NCI-H2081 (cell line): ENCODE measurements around the gene SGCA.
A peak's percentile ranks its signal among the peaks of the same experiment; 100 is the strongest.

ENCODE experiments used
- DNase-seq, 2 experiments: peaks; one replicate each; lab custom pipeline; 2025; lab: John Stamatoyannopoulos, UW

The SGCA gene

DNA sequence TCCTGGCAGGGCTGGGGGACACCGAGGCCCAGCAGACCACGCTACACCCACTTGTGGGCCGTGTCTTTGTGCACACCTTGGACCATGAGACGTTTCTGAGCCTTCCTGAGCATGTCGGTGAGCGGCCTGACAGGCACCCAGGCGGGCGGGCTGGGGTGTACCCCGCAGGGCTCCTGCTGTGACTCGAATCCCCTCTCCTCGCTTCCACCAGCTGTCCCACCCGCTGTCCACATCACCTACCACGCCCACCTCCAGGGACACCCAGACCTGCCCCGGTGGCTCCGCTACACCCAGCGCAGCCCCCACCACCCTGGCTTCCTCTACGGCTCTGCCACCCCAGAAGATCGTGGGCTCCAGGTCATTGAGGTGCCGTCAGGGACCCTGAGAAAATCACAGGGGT lies 1.6 kb downstream of the SGCA start:
- no peak for DNase-seq

DNA sequence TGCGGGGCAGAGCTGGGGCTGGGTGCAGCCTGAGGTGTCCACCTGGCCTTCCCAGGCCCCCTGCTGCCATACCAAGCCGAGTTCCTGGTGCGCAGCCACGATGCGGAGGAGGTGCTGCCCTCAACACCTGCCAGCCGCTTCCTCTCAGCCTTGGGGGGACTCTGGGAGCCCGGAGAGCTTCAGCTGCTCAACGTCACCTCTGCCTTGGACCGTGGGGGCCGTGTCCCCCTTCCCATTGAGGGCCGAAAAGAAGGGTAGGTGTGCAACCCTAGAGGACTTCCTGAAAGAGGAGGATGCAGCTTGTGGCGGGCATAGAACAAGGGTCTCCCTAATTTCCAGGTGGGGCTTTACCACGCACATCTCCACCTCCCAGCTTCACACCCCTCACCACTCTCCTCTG lies 2.5 kb downstream of the SGCA start:
- no peak for DNase-seq

DNA sequence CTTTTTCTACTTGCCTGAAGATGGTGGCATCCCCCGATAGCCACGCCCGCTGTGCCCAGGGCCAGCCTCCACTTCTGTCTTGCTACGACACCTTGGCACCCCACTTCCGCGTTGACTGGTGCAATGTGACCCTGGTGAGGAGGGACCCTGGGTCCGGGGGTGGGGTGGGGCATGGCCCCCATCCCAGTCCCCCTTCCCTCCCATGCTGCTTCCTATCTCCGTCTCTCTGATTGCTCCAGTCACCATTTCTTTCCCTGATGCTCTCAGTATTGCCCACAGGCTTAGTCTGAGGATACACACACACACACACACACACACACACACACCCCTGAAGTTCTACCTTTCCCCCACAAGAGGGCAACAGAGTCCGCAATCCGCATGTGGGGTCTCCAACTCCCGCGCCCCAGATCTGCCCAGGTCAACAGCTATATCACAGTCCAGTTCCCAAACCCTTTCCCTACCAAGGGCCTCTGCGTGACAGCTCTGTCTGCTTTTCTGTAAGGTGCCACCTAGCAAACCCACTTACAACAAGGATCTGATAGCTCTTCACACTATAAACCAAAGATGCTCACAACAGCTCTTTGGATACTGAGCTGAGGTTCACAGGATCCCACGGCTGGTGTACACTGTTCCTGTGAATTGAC lies 3.4 kb downstream of the SGCA start:
- peak; percentile 24 to 44 for DNase-seq

DNA sequence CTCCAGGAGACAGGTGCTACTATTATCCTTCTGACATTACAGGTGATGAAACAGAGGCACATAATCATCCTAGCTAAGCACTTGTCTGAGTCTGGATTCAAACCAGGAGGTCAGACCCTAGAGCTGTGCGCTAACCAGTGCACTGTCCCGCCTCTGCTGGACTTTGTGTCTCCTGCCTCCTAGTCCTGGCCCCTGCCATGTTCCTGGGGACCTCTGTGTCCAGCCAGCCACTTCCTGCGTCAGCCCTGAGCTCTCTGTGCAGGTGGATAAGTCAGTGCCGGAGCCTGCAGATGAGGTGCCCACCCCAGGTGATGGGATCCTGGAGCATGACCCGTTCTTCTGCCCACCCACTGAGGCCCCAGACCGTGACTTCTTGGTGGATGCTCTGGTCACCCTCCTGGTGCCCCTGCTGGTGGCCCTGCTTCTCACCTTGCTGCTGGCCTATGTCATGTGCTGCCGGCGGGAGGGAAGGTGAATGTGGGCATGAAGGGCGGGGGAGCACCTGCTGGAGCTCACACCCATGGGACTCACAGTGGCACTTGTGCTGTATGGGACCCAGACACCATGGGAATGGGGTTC lies 4.2 kb downstream of the SGCA start:
- no peak for DNase-seq

DNA sequence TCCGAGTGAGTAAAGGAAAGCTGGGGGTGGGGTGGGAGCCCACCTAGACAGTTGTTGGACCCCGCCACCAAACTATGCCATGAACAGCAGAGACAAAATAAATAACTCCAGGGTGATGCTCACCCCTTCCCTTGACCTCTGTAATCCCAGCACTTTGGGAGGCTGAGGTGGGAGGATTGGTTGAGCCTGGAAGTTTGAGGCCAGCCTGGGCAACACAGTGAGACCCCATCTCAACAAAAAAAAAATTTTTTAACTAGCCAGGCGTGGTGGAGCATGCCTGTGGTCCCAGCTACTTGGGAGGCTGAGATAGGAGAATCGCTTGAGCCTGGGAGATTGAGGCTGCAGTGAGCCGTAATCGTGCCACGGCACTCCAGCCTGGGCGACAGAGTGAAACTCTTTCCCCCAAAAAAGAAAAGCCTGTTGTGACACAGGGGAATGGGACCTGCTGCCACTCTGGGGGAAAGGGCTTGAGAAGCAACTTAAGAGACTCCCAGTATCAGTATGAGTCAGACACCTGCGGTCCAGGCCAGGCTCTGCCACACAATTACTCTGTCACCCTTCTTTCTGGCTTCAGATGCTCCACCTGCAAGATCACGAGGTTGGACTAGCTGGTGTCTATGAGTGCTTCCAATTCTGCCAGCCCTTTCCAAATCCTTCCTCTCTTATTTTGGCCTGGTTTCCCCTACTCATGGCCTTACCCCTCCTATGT lies 5.0 kb downstream of the SGCA start:
- no peak for DNase-seq

DNA sequence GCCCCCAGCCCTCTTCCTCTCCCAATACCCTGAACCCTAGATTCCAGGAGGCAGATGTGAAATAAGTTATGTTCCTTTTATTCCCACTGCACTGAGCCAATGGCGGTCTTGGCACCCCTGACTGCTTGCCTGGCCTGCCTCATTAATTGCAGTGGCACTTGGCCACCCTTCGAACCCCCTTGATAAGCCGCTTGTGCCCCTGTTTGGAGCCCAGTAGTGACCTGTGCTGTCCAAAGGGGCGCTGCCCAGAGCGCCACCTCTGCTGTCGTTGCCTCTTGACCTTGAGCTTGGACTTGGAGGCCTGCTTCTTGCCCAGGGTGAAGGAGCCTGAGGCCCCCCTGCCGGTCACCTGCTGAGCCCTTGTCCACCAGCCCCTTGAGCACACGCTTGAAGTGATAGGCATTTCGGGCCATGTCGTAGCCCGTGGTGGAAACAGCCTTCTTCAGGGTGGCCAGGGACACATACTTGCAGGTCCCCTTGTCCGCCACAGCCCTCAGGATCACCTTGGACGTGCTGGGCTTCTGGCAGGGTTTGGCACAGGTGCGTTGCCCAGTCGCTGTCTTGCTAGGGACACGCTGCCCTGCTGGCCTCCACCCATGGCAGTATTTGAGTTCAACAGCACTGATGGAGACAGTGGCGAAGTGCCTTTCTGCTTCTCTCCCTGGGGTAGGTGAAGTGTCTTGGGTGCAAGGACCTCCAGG lies 5.7 kb downstream of the SGCA start:
- DNase-seq: no peak

DNA sequence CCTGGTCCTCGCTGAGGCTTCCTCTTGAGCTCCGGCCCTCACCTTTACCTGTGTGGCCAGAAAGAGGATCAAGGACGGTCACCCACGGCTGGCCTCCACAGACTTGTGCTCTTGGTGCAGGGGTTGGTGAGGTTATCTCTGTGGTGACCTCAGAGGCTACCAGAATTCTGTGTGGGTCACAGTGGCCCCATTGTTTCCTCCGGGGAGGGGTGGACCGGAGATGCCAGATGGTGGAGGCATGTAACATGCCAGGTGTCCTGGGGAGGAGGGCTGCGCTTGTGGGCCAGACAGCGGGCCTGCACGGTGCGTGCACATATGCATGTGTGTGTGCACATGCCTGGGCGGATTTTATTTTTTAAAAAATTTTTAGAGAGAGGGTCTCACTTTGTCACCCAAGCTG lies 6.3 kb downstream of the SGCA start:
- no peak for DNase-seq

DNA sequence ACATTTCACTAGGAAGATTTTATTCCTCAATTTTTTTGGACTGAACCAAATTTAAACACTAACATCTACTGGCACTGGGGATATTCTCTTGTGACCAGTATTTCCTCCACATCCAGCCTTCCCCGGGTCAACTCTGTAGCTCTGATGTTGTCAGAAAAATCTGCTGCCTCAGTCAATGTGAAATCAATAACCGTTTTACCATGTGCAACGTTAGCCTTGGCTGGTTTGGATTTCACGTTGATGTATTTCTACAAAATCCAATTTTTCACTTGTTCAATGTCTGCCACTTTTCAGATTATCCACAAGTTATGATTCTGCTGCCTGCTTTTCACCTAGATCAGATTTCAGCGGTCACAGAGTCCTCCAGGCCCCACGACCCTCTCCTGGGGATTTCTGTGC lies 7.1 kb downstream of the SGCA start:
- DNase-seq: no peak

DNA sequence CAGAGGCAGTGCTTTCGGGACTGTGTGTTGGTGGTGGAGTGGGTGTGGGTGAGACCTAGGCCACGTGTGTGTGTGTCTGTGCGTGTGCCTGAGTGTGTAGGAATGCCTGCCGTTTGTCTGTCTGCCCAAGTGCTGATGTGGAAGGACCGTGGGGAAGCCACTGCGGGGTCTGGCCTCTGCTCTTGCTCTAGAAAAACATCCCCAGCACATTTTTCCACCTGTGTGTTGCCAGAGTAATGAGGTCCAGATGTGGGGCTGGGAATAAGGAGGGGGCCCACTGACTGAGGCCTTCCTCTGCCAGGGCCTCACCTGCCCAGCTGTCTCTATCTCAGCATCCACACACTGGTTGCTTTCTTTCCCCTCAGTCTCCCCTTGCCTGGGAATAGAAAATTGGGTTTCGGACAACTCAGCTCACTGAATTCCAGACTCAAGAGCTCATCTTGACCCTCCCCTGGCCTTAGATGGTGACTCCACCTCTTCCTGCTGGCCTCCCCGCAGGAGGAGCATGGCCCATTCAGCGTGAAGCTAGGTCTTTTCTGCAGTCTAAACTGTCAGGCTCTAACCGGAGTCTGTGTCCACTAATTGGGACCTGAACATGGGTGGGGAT lies 7.6 kb downstream of the SGCA start:
- DNase-seq: no peak

DNA sequence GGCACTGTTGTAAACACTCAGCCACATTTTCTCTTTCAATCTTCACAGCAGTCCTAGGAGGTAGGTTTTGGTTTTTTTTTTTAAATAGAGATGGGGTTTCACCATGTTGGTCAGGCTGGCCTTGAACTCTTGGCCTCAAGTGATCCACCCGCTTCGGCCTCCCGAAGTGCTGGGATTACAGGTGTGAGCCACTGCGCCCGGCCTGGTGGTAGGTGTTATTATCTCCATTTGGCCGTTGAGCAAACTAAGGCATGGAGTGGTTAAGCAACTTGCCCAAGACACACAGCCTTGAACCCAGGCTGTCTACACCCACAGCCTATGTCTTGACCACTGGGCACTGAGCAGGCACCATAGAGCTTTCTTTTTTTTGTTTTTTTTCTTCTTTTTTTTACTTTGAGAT lies 8.6 kb downstream of the SGCA start:
- DNase-seq: no peak

DNA sequence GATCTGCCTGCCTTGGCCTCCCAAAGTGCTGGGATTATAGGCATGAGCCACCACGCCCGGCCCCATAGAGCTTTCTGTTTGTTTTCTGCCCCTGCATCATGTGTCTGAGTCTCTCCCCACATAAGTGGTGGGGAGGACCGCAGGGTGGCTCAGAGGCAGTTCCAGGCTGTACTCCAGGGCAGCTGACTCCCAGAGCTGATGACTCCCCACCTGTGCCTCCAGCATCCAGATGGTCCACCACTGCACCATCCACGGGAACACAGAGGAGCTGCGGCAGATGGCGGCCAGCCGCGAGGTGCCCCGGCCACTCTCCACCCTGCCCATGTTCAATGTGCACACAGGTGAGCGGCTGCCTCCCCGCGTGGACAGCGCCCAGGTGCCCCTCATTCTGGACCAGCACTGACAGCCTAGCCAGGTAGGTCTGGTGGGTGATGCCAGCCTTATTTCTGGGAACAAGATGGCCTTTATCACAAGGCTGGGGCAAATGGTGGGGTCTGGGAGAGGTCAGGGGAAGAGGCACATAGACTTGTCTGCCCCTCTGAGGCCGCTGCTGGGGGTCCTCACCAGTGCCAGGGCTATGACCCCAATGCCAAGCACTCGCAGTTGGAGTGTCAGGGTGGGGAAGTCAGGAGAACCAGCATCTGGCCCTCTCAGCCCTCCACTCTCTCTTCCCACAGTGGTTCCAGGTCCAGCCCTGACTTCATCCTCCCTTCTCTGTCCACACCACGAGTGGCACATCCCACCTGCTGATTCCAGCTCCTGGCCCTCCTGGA lies 9.4 kb downstream of the SGCA start:
- no peak for DNase-seq

DNA sequence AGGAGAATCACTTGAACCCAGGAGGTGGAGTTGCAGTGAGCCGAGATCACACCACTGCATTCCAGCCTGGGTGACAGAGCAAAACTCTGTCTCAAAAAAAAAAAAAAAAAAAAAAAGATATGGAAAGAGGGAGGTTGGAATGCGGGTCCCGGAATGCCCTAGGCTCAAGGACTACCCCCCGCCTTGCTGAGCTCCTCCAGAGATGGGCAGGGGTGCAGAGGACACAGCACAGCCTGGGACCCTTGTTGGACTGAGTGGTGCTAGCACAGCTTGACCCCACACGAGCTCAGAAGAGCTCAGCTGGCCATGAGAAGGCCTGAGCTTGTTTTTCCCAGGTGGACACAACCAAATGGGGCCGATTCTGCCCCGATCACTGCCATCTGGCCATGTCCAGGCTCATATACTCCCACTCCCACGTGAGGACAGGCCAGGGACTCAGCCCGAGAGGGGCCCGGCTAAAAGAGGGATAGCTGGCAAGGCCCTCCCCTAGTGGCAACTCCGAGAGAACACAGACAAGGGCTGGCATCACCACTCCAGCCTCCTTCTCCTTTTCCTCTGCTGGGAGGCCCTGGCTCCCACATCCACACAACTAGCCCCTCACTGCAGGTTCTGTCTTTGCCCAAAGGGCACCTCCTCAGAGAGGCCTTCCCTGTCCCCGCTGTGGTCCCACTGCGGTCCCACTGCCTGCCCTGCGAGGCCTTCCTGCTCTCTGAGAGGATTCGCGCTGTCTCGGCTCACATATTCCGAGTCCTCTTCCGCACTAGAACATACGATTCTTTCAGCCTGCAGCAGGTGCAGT lies 11.0 kb downstream of the SGCA start:
- DNase-seq: no peak

DNA sequence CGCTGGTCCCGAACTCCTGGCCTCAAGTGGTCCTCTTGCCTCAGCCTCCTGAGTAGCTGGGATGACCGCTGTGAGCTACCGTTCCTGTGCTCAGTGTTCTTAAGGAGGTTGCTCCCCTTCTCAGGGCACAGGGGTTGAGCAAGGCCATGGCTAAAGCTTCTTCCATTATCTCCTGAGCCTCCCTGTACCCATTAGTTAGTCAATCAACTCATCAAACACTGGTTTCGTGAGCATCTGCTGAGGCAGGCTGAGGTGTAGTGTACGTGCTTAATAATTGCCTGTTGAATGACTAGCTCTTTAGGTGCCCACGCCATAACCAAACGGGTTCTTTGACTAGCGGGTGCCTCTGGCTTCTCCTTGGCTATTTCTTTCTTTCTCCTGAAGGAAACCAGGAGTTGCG lies 11.7 kb downstream of the SGCA start:
- DNase-seq: no peak

DNA sequence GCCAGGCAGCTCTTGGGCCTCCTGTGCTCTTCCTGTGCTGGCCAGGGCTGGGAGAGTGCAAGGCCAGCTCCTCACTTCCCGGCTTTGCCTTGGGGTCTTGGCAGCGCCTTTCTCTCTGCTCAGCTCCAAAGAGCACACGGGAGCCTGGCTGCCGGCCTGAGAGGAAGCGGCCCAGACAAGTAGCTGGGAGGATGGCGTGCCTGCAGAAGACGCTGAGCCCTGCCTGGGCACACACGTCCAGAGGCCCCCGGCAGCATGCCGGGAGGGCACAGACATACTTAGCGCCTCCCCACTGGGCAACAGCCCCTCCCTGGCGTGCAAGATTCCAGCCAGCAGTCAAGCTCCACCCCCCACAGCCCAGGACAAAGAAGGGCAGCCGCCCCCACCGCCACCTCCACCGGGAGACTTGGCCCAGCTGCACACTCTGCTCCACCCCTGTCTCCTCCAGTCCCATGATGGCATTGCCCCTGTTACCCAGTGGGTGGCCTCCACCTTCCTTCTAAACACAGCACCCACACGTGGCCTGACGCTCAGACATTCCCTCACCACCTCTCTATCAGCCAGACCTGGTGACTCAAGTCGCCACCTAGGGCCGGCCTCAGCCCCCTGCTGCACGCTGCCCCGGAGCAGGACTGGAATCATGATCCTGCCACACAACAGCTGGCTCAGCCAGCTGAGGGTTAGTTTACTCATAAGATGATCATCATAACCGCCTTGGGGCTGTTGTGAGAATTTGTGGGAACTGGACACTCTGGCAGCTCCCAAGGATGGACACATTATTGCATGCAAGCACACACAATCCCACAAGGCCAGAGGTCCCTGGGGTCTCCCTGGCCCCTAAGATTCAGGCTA lies 12.4 kb downstream of the SGCA start:
- no peak for DNase-seq

DNA sequence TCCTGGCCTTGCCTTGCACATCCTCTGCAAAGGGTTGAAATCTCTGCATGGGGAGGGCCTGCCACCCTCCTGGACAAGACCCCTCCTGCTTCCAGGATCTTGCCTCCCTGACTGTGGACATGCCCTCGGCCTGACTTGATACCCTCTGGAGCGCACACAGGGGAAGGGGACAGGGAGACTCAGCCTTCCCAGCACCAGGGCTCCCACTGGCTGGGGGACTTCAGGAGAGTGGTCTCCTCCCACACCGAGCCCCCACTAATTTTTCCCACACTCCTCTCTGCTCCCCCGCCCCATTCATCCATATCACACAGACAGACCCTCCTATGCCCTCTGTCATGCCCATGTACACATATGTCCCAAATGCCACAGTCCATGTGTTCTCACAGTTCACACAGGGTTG lies 14.3 kb downstream of the SGCA start:
- no peak for DNase-seq

DNA sequence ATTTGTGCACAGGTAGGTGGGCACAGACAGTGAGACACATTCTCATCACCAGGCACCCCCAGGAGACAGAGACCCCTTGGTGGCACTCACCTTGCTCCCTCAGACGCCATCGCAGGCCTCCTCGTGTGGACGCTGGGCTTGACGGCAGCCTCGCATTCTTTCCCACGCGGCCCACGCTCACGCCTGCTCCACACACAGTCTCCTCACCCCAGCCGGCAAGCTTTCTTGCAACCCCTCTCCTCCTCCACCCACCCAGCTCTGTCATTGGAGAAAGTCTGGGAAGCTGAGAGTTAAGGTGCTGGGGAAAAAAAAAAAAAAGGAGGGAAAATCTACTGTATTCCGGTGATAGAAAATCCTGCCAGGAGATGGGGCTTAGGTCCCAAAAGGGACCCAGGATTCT lies 14.8 kb downstream of the SGCA start:
- DNase-seq: no peak

DNA sequence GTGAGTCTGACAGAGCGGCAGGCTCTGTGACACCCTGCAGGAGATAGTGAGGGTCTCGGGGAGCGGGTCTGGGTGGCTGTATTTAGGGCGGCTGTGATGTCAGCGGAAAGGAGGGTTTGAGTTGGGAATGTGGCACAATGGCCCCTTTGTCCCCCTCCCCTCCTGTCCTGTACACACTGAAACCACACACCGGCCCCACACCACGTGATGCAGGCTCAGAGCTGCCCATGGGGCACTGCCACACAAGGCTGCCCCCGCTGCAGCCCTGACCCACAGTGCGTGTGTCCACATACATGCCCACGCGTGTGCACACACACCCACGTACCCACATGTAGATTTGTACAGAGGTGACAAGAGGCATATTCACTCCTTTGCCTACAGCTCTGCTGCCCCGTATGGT lies 15.3 kb downstream of the SGCA start:
- no peak for DNase-seq

DNA sequence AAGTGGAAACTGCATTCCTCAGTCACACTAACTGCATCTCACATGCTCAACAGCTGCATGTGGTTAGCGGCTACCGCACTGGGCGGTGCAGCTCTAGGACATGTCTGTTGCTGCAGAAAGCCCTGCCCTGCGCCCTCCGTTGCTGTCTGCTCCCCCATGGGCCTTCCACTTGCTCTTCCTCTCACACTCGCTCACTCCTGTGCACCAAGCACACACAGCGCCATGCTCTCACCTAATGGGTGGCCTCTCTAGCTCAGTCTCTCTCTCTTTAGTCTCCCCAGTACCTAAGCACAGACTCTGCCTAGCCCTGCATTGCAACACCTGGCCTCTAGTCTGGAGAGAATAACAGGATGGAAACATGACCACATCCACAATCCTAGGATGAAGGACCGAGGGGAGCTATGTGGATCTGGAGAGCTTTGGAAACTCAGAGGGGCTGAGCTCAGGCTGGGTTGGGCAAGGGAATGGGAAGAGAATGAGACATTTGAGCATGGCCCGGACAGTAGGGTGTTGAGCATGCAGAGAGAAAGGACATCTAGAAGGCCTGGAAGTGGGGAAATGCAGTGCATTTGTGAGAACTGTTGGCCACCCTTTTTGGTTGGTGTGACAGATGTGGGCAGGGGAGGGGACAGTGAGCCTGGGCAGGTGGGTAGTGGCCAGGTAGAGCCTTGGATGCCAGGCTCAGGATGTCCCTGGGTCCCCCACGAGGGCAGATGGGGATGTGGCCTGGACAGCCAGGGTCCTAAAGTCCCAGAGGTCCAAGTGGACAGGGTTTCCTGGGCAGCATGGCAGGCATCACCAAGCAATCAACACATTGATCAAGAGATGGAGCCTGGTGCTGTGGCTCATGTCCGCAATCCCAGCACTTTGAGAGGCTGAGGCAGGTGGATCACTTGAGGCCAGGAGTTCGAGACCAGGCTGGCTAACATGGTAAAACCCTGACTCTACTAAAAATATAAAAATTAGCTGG lies 16.1 kb downstream of the SGCA start:
- no peak for DNase-seq
